H1 (cell line): Measurements from ENCODE around the gene VEZT. TPM values are rescaled to one million over a fixed set of nuclear protein-coding genes. Genes with fewer than 3 reads are reported as not detected.

Experiments
- CTCF ChIA-PET: fragments of 300-600 bp; sonication (Branson Sonifier 250); formaldehyde crosslinking; loops from one replicate; lab custom pipeline; 2021; ENCODE audit not compliant: partially characterized antibody; lab: Charles Lee
- POLR2A ChIA-PET: fragments of 300-600 bp; sonication (Branson Sonifier 250); formaldehyde crosslinking; loops from one replicate; lab custom pipeline; 2021; ENCODE audit warnings: inconsistent platforms; ENCODE audit not compliant: partially characterized antibody; lab: Charles Lee
- DNase-seq, 2 experiments: peaks; one replicate each; pipeline versions ENCODE4 v3.0.0 to v3.0.0-alpha.2; 2010 to 2022; ENCODE audit warnings: low spot score in 2 of 2, low read depth in 1 of 2, mixed read lengths in 1 of 2
- FAIRE-seq: peaks from 2 replicates; lab custom pipeline; 2011; peaks lifted over from hg19 to GRCh38; lab: Jason Lieb, UNC
- H2AFZ ChIP-seq: 2 replicates; pipeline ENCODE4 v1.8.1; 2012; ENCODE audit warnings: low read length, inconsistent platforms
- H2AK5ac ChIP-seq: 2 replicates; pipeline ENCODE4 v1.6.1; 2013; ENCODE audit warnings: low read depth, low read length
- H2BK120ac ChIP-seq: replicated peaks from 2 replicates; pipeline ENCODE3; 2013; ENCODE audit warnings: low read depth, low read length, inconsistent platforms
- H2BK12ac ChIP-seq: 2 replicates; pipeline ENCODE4 v1.6.1; 2013; ENCODE audit warnings: low read depth, low read length
- H2BK15ac ChIP-seq: 2 replicates; pipeline ENCODE4 v1.6.1; 2013; ENCODE audit warnings: low read length
- H2BK20ac ChIP-seq: 2 replicates; pipeline ENCODE4 v1.6.1; 2013; ENCODE audit warnings: low read length
- H2BK5ac ChIP-seq: 2 replicates; pipeline ENCODE4 v1.6.1; 2013; ENCODE audit warnings: low read depth, low read length
- H3K14ac ChIP-seq: 2 replicates; pipeline ENCODE4 v1.6.1; 2013; ENCODE audit warnings: inconsistent platforms; ENCODE audit not compliant: insufficient read length
- H3K18ac ChIP-seq: 2 replicates; pipeline ENCODE4 v1.6.1; 2013; ENCODE audit warnings: low read length; ENCODE audit errors: extremely low read depth
- H3K23ac ChIP-seq: 2 replicates; pipeline ENCODE4 v1.6.1; 2013; ENCODE audit warnings: inconsistent platforms; ENCODE audit not compliant: insufficient read length
- H3K23me2 ChIP-seq: 2 replicates; pipeline ENCODE4 v1.6.1; 2013; ENCODE audit warnings: low read depth, low read length
- H3K27ac ChIP-seq: 2 replicates; pipeline ENCODE4 v1.6.1; 2011; ENCODE audit warnings: low read depth, low read length, inconsistent platforms
- H3K27me3 ChIP-seq, 4 experiments: replicated peaks in 1 of 4; 1 replicate in 1 of 4; 2 replicates in 3 of 4; pipeline versions ENCODE4 v1.6.1 to v1.8.1; 2011 to 2013; ENCODE audit warnings: low read length in 3 of 4, mild to moderate bottlenecking in 3 of 4, inconsistent platforms in 2 of 4, mixed read lengths in 2 of 4, moderate library complexity in 1 of 4; ENCODE audit not compliant: control insufficient read depth in 3 of 4, insufficient read depth in 3 of 4; ENCODE audit errors: extremely low read depth in 1 of 4
- H3K36me3 ChIP-seq, 4 experiments: 2 replicates each; pipeline versions ENCODE4 v1.6.1 to v1.8.1; 2011 to 2013; ENCODE audit warnings: mild to moderate bottlenecking in 4 of 4, low read length in 3 of 4, moderate library complexity in 2 of 4, control low read depth in 1 of 4, inconsistent platforms in 1 of 4; ENCODE audit not compliant: insufficient read depth in 4 of 4, control insufficient read depth in 2 of 4
- H3K4ac ChIP-seq: replicated peaks from 2 replicates; pipeline ENCODE3; 2013; ENCODE audit warnings: low read length, low read depth, mixed read lengths, inconsistent platforms; ENCODE audit not compliant: insufficient read length
- H3K4me1 ChIP-seq, 4 experiments: replicated peaks in 1 of 4; 1 replicate in 1 of 4; 2 replicates in 3 of 4; pipeline versions ENCODE4 v1.6.1 to v1.8.1; 2011 to 2013; ENCODE audit warnings: low read length in 3 of 4, inconsistent platforms in 2 of 4, mixed read lengths in 1 of 4; ENCODE audit not compliant: insufficient read depth in 4 of 4, control insufficient read depth in 3 of 4
- H3K4me2 ChIP-seq, 2 experiments: 2 replicates each; pipeline versions ENCODE4 v1.6.1 to v1.8.1; 2011 to 2013; ENCODE audit warnings: low read depth in 2 of 2, low read length in 2 of 2, control low read depth in 1 of 2, inconsistent platforms in 1 of 2, mild to moderate bottlenecking in 1 of 2; ENCODE audit not compliant: insufficient read depth in 1 of 2
- H3K4me3 ChIP-seq, 4 experiments: fragments of 200-600, 300-600 bp in 1 of 4; sonication (generic), shearing (Covaris generic), sonication (Bioruptor Twin) in 1 of 4; 2 replicates each; pipeline versions ENCODE4 v1.5.1 to v1.8.1; 2011 to 2016; ENCODE audit warnings: low read length in 4 of 4, low read depth in 3 of 4, control low read depth in 2 of 4, inconsistent platforms in 2 of 4, mild to moderate bottlenecking in 2 of 4, mixed read lengths in 1 of 4, moderate library complexity in 1 of 4; ENCODE audit not compliant: insufficient read depth in 2 of 4; ENCODE audit errors: extremely low read depth in 1 of 4
- H3K56ac ChIP-seq: replicated peaks from 2 replicates; pipeline ENCODE3; 2013; ENCODE audit warnings: low read depth, mild to moderate bottlenecking, mixed read lengths, low read length, inconsistent platforms; ENCODE audit not compliant: insufficient read length
- H3K79me1 ChIP-seq: 2 replicates; pipeline ENCODE4 v1.6.1; 2013; ENCODE audit warnings: low read depth, low read length, control low read depth
- H3K79me2 ChIP-seq, 2 experiments: 2 replicates each; pipeline versions ENCODE4 v1.6.1 to v1.8.1; 2012 to 2013; ENCODE audit warnings: low read length in 2 of 2, mild to moderate bottlenecking in 2 of 2, inconsistent platforms in 1 of 2; ENCODE audit not compliant: insufficient read depth in 2 of 2, control insufficient read depth in 1 of 2
- H3K9ac ChIP-seq, 4 experiments: replicated peaks in 1 of 4; 1 replicate in 1 of 4; 2 replicates in 3 of 4; pipeline versions ENCODE4 v1.6.1 to v1.8.1; 2011 to 2013; ENCODE audit warnings: low read depth in 3 of 4, low read length in 3 of 4, control low read depth in 2 of 4, mild to moderate bottlenecking in 2 of 4, moderate library complexity in 2 of 4, inconsistent platforms in 1 of 4; ENCODE audit errors: extremely low read depth in 1 of 4
- H3K9me3 ChIP-seq, 2 experiments: 2 replicates each; pipeline versions ENCODE4 v1.6.1 to v1.8.1; 2012 to 2013; ENCODE audit warnings: mild to moderate bottlenecking in 2 of 2, moderate library complexity in 2 of 2, control low read depth in 1 of 2, inconsistent platforms in 1 of 2, low read depth in 1 of 2, low read length in 1 of 2, mixed read lengths in 1 of 2; ENCODE audit not compliant: insufficient read depth in 2 of 2
- H4K20me1 ChIP-seq, 2 experiments: replicated peaks in 1 of 2; 2 replicates each; pipeline versions ENCODE3 to v1.8.1; 2011 to 2013; ENCODE audit warnings: inconsistent platforms in 2 of 2, low read length in 2 of 2, mild to moderate bottlenecking in 1 of 2; ENCODE audit not compliant: insufficient read depth in 2 of 2, control insufficient read depth in 1 of 2
- H4K5ac ChIP-seq: 2 replicates; pipeline ENCODE4 v1.6.1; 2013; ENCODE audit warnings: low read length, low read depth, mixed read lengths, inconsistent platforms; ENCODE audit not compliant: insufficient read length
- H4K8ac ChIP-seq: 2 replicates; pipeline ENCODE4 v1.8.0; 2013; ENCODE audit warnings: mild to moderate bottlenecking, moderate library complexity, low read length, inconsistent platforms; ENCODE audit not compliant: insufficient read depth; ENCODE audit errors: extremely low read depth
- H4K91ac ChIP-seq: replicated peaks from 2 replicates; pipeline ENCODE3; 2013; ENCODE audit warnings: low read length, mixed read lengths, inconsistent platforms; ENCODE audit not compliant: insufficient read length
- BACH1 ChIP-seq: IDR thresholded peaks from 2 replicates; pipeline ENCODE4 v1.6.1; 2012; ENCODE audit warnings: low read length, improper control_type of control experiment
- BRCA1 ChIP-seq: IDR thresholded peaks from 2 replicates; pipeline ENCODE4 v1.6.1; 2012; ENCODE audit warnings: low read depth, low read length, improper control_type of control experiment
- CTCF ChIP-seq, 3 experiments: IDR thresholded peaks; 1 replicate in 2 of 3; 2 replicates in 1 of 3; pipeline versions ENCODE4 v1.5.1 to v1.6.1; 2011; ENCODE audit warnings: low read length in 3 of 3, mild to moderate bottlenecking in 3 of 3, inconsistent platforms in 2 of 3, low read depth in 1 of 3, moderate library complexity in 1 of 3; ENCODE audit not compliant: insufficient read depth in 1 of 3; ENCODE audit errors: control extremely low read depth in 1 of 3
- EGR1 ChIP-seq: IDR thresholded peaks from 2 replicates; pipeline ENCODE4 v1.6.1; 2011; ENCODE audit warnings: low read depth, low read length, borderline replicate concordance
- RNF2 ChIP-seq: fragments of 200-900, 300-1000 bp; sonication (generic); IDR thresholded peaks from 2 replicates; pipeline ENCODE4 v1.7.1; 2016; ENCODE audit warnings: borderline replicate concordance, low read depth, mild to moderate bottlenecking, antibody characterized with exemption, low read length; ENCODE audit not compliant: poor library complexity, severe bottlenecking; ENCODE audit errors: missing control alignments
- SAP30 ChIP-seq: fragments of 300-600 bp; sonication (generic); IDR thresholded peaks from 2 replicates; pipeline ENCODE4 v1.7.1; 2012; ENCODE audit warnings: low read length, moderate library complexity, mild to moderate bottlenecking, inconsistent platforms; ENCODE audit not compliant: insufficient read depth, insufficient replicate concordance
- SIN3A ChIP-seq, 2 experiments: IDR thresholded peaks in 1 of 2; conservative IDR thresholded peaks in 1 of 2; 2 replicates each; pipeline ENCODE4 v1.6.1; 2011 to 2012; ENCODE audit warnings: low read length in 2 of 2, improper control_type of control experiment in 1 of 2, low read depth in 1 of 2, mild to moderate bottlenecking in 1 of 2
- SIRT6 ChIP-seq: IDR thresholded peaks from one replicate; pipeline ENCODE4 v1.7.1; 2012; ENCODE audit warnings: low read length, inconsistent platforms
- SP4 ChIP-seq: IDR thresholded peaks from 2 replicates; pipeline ENCODE4 v1.6.1; 2012; ENCODE audit warnings: low read length, inconsistent platforms
- YY1 ChIP-seq: IDR thresholded peaks from 2 replicates; pipeline ENCODE4 v1.6.1; 2011; ENCODE audit warnings: low read depth, mild to moderate bottlenecking, low read length
- WGBS, 2 experiments: shearing (Covaris generic) in 1 of 2; methylation state at CpG; one replicate each; pipeline versions ENCODE4 v1.1.6 to v1.1.7; 2013 to 2015; ENCODE audit warnings: low lambda C conversion rate in 2 of 2, mixed read lengths in 2 of 2, inconsistent platforms in 1 of 2, low coverage in 1 of 2, missing lambda C conversion rate in 1 of 2; ENCODE audit not compliant: insufficient replicate concordance in 2 of 2, insufficient coverage in 1 of 2, insufficient read length in 1 of 2; ENCODE audit errors: extremely low coverage in 1 of 2, missing lambda C conversion rate in 1 of 2; 5-methylcytosine and 5-hydroxymethylcytosine counted together
- polyA plus RNA-seq, 7 experiments: library from polyadenylated mRNA; depleted of rRNA in 3 of 7; stranded (reverse) in 5 of 7; unstranded in 2 of 7; fragments of >200 nt in 5 of 7; fragments of 200-250 nt in 2 of 7; gene quantifications; 1 replicate in 5 of 7; 2 replicates in 1 of 7; 4 replicates in 1 of 7; pipeline versions ENCODE4 v1.2.1 to v1.2.3, GENCODE V29; 2011 to 2013; ENCODE audit warnings: missing spikeins in 2 of 7, mixed read lengths in 2 of 7
- total RNA-seq: library from RNA; stranded (reverse); fragmentation: NEBNext Ultra II Directional; extraction: Animal tissue kit (Norgen Biotek cat#: 25700); gene quantifications from 2 replicates; pipeline ENCODE4 v1.2.1, GENCODE V29; 2021

The VEZT gene
- total and polyA plus RNA-seq, 2 of the 8 experiments (the other 6 are each of a cell fraction or from before 2014, with no cell fraction given) = 44.0 to 56.1 TPM

DNA sequence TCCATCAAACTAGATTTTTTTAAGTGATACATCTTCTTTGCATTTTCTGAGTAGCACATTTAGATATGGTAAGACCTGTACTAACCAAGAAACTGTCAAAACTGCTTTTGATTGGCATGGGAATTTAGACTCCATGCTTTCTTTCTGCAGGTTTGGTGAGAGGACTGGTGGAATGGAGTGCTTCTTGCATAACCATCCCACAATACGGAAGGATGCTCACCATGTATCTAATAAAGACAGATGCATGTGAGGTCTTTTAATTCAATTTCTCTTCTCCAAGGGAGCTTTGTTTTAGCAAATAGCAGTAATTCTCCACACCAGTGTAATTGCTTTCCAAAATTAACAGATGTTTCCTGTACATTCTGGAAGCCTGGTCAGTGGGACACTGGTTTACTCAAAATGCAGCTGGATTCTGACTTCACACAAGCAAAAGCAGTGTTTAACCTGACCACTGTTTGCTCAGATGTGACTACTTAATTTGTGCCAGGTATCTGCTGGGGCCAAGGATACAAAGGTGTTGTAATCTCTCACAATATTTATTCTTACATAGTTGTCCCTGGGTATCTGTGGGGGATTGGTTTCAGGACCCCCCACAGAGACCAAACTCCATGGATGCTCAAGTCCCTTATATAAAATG lies 26.4 kb upstream of the VEZT start:
- no peak overlapping the region for H3K27ac ChIP-seq
- no peak overlapping the region for H3K56ac ChIP-seq
- no peak overlapping the region for H4K8ac ChIP-seq
- no peak overlapping the region for H4K5ac ChIP-seq
- no peak overlapping the region for H2BK12ac ChIP-seq
- no peak overlapping the region for H3K18ac ChIP-seq
- no peak overlapping the region for H2AFZ ChIP-seq
- H4K91ac ChIP-seq = no peak overlapping the region
- H3K9me3 ChIP-seq = no peaks in the 10 kb centered on the region
- H3K23me2 ChIP-seq = no peaks in the 10 kb centered on the region
- no peak overlapping the region for H3K23ac ChIP-seq
- H3K36me3 ChIP-seq = no peaks in the 10 kb centered on the region
- no peak overlapping the region for H2BK120ac ChIP-seq
- ChIA-PET CTCF (interaction anchor here (1.1 kb wide), 1 partner anchor 70 kb away, joined by 3 read pairs; no protein-coding TSS in a partner anchor), POLR2A (interaction anchor here (1.3 kb wide), 1 partner anchor 19 kb away, joined by 3 read pairs; no protein-coding TSS in a partner anchor)
- H3K79me2 ChIP-seq = peaks cover 0 to 51% of the 10 kb centered on the region in 2 experiments; a peak in 2 of 4 replicates
- H2BK5ac ChIP-seq = no peak overlapping the region
- H3K14ac ChIP-seq = no peak overlapping the region
- H3K27me3 ChIP-seq = no peaks in the 10 kb centered on the region
- H3K4me1 ChIP-seq = peaks cover 2 to 13% (median 10%) of the 10 kb centered on the region in 4 experiments; a peak in 5 of 7 replicates
- H3K4me2 ChIP-seq = no peak overlapping the region
- H3K79me1 ChIP-seq = no peaks in the 10 kb centered on the region
- FAIRE-seq = no peak
- H2AK5ac ChIP-seq = no peak overlapping the region
- no peak for DNase-seq
- WGBS, 2 experiments = 77% methylated on average over 1 of the region's 1 CpG; no CpG with 5 or more reads in 1 of the 2 experiments
- no peak overlapping the region for H2BK15ac ChIP-seq
- no peak overlapping the region for H3K4me3 ChIP-seq
- no peaks in the 10 kb centered on the region for H4K20me1 ChIP-seq
- H2BK20ac ChIP-seq = no peak overlapping the region
- H3K9ac ChIP-seq = no peak overlapping the region
- H3K4ac ChIP-seq = no peak overlapping the region
- no peak for TF ChIP-seq SIN3A (conservative IDR thresholded peaks at IDR 0.05 in 1 of 2, IDR thresholded peaks at IDR 0.05 in 1 of 2; ENCODE audit: low read depth in 1 of 2, low read length in 2 of 2)
- no peak for TF ChIP-seq CTCF (IDR thresholded peaks at IDR 0.05; ENCODE audit: control extremely low read depth in 1 of 3, insufficient read depth in 1 of 3, low read depth in 1 of 3, low read length in 3 of 3)
- no peak for TF ChIP-seq YY1
- TF ChIP-seq BACH1 = no peak
- no peak for TF ChIP-seq SIRT6
- TF ChIP-seq BRCA1 = no peak
- TF ChIP-seq RNF2 = no peak
- TF ChIP-seq EGR1 = no peak
- no peak for TF ChIP-seq SP4
- no peak for TF ChIP-seq SAP30
